Stimulated activated naive CD8-positive, alpha-beta T cell treated with anti-CD3 and anti-CD28 coated beads, Interleukin-15, amount 100 ng/mL, for 72 hours (primary cell): ENCODE data around the gene MED31.
"Not testable (repeated sequence)": the region's sequence is repeated elsewhere in the genome, so short reads cannot be mapped to it uniquely, and the experiment has no call there.

Experiments used
- ATAC-seq: fragments of 150-1000 bp; cut with Tn5 transposase; 2 replicates; pipeline ENCODE4 v1.10.0; 2021; ENCODE audit warnings: mild to moderate bottlenecking, moderate library complexity
- DNase-seq, 2 donors: peaks; one replicate each; pipeline ENCODE4 v3.0.0; 2021 to 2022
- H3K27ac Mint-ChIP-seq, 2 donors: one replicate each; pipeline ENCODE4 v1.8.0; 2022; ENCODE audit warnings: mild to moderate bottlenecking in 2 of 2, mixed read lengths in 2 of 2, moderate library complexity in 2 of 2
- H3K27me3 Mint-ChIP-seq: one replicate; pipeline ENCODE4 v1.8.0; 2022; ENCODE audit warnings: mixed read lengths
- H3K4me1 Mint-ChIP-seq: one replicate; pipeline ENCODE4 v1.8.0; 2022; ENCODE audit warnings: mild to moderate bottlenecking, mixed read lengths
- H3K4me3 Mint-ChIP-seq, 2 donors: one replicate each; pipeline ENCODE4 v1.8.0; 2022; ENCODE audit warnings: mild to moderate bottlenecking in 2 of 2, mixed read lengths in 2 of 2, moderate library complexity in 1 of 2
- H3K9me3 Mint-ChIP-seq, 2 donors: one replicate each; pipeline ENCODE4 v1.8.0; 2022; ENCODE audit warnings: mixed read lengths in 2 of 2

The MED31 gene

DNA sequence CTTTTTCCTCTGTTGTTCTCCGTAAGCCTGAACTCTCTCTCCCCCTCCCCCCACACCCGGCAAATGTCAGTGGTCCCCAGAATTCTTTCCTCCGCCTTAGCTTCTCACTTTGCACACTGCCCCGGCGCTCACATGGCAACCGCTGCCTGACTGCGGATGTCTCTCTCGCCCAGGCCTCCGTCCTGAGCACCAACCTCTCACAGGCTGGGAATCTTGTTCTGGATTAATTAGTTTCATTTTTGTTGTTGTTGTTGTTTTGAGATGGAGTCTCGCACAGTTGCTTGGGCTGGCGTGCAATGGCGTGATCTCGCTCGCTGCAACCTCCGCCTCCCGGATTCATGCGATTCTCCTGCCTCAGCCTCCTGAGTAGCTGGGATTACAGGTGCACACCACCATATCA lies 16.8 kb upstream of the MED31 start:
- no peak for DNase-seq
- ATAC-seq: no peak
- H3K27me3 Mint-ChIP-seq: no peaks in the 10 kb centered on the region
- H3K4me3 Mint-ChIP-seq: no peak overlapping the region
- no peaks in the 10 kb centered on the region for H3K9me3 Mint-ChIP-seq
- H3K4me1 Mint-ChIP-seq: peaks cover 26% of the 10 kb centered on the region
- H3K27ac Mint-ChIP-seq: no peak overlapping the region

DNA sequence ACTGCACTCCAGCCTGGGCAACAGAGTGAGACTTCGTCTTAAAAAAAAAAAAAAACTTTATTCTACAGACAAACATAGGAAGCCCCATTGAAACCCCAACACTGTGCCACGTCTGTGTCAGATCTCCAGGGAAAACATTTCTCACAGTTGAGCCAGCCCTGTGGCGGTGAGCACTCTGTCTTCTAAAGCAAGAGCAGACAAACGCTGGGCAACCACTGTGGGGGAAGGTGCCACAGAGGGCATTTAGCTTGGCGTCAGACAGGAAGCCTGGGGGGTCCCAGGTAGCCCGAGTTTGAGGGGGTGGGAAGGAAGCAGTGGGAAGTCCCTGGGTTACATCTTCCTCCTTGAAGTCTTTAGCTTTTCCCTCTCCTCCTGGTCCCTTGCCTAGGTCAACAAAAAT lies 16.1 kb upstream of the MED31 start:
- Mint-ChIP-seq H3K4me1 (peaks cover 26% of the 10 kb centered on the region), H3K27ac (no peak overlapping the region), H3K4me3 (no peak overlapping the region), H3K27me3 (no peaks in the 10 kb centered on the region), H3K9me3 (no peaks in the 10 kb centered on the region)
- peak; percentile 63 for ATAC-seq
- no peak for DNase-seq

DNA sequence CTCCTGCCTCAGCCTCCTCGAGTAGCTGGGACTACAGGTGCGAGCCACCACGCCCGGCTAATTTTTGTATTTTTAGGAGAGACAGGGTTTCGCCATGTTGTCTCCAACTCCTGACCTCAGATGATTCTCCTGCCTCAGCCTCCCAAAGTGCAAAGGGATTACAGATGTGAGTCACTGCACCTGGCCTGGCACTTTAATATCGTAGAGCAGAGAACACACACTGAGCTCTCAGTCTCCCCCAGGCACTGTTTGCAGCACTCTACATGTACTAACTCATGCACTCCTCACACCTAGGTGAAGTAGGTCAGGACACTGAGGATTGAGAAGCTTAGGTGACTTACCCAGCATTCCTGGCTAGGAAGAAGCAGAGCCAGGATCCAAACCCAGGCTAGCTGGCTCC lies 15.2 kb upstream of the MED31 start:
- Mint-ChIP-seq H3K4me1 (peaks cover 27% of the 10 kb centered on the region), H3K27me3 (no peaks in the 10 kb centered on the region), H3K4me3 (no peak overlapping the region), H3K9me3 (no peaks in the 10 kb centered on the region), H3K27ac (no peak overlapping the region)
- DNase-seq (no peak), ATAC-seq (no peak)

DNA sequence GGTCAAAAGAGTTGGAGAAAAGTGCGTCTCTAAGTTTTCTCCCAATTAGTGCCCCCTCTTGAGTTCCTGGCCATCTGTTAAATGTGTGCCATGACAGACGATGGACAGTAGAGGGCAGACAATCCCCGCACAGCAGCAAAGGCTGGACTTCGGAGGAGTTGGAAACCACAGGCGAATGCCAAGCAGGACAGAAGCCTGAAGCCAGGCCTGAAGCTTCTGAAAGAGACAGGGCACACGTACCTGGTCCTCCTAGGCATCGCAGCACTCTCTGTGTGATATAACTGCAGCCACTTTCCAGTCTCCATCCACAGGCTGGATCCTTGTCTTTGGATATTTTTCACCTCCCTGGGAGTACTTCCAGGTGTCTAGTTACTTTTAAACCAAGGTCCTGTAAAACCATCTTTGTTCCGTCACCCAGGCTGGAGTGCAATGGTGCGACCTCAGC lies 14.7 kb upstream of the MED31 start:
- Mint-ChIP-seq H3K4me1 (peaks cover 32% of the 10 kb centered on the region), H3K4me3 (no peak overlapping the region)
- peak; percentile 77 for ATAC-seq

DNA sequence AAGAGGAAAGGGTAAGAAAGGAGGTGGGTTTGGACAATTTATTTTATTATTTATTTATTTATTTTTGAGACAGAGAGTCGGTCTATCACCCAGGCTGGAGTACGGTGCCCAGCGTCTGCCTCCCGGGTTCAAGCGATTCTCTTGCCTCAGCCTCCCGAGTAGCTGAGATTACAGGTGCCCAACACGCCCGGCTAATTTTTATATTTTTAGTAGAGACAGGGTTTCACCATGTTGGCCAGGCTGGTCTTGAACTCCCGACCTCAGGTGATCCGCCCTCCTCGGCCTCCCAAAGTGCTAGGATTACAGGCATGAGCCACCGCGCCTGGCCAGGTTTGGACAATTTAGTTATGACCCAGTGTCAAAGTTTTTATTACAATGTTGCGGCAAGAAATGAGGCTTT lies 11.8 kb upstream of the MED31 start:
- peaks cover 53% of the 10 kb centered on the region for H3K4me1 Mint-ChIP-seq
- not testable (repeated sequence) for H3K9me3 Mint-ChIP-seq, H3K4me3 Mint-ChIP-seq, DNase-seq, ATAC-seq, H3K27me3 Mint-ChIP-seq, H3K27ac Mint-ChIP-seq

More for the DNA sequence above, 14.7 kb upstream of the MED31 start:
- no peaks in the 10 kb centered on the region for H3K27me3 Mint-ChIP-seq
- DNase-seq: peak; percentile 36 to 40
- no peaks in the 10 kb centered on the region for H3K9me3 Mint-ChIP-seq
- no peak overlapping the region for H3K27ac Mint-ChIP-seq

DNA sequence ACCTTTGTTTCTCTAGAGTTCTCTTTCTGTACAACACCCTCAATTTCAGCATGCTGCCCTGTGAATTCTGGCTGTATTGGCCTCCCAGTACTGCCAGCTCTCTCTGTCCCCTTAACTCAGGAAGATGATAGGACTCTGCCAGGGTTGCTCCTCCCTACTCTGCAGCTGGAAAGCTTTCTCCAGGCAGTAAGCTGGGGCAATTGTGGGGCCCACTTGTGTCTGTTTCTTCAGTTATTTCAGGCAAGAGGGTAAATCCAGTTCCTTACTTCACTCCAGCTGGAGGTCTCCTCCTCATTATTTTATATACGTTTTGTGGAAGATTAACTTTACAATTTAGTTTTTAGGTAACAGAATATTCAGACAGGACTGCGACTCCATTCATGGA lies 10.1 kb upstream of the MED31 start:
- no peaks in the 10 kb centered on the region for H3K9me3 Mint-ChIP-seq
- H3K4me1 Mint-ChIP-seq: peaks cover 47% of the 10 kb centered on the region
- peak overlapping the region in 1 of 2 donors; percentile 34 for H3K4me3 Mint-ChIP-seq
- ATAC-seq (no peak), DNase-seq (no peak)
- no peaks in the 10 kb centered on the region for H3K27me3 Mint-ChIP-seq
- no peak overlapping the region for H3K27ac Mint-ChIP-seq

DNA sequence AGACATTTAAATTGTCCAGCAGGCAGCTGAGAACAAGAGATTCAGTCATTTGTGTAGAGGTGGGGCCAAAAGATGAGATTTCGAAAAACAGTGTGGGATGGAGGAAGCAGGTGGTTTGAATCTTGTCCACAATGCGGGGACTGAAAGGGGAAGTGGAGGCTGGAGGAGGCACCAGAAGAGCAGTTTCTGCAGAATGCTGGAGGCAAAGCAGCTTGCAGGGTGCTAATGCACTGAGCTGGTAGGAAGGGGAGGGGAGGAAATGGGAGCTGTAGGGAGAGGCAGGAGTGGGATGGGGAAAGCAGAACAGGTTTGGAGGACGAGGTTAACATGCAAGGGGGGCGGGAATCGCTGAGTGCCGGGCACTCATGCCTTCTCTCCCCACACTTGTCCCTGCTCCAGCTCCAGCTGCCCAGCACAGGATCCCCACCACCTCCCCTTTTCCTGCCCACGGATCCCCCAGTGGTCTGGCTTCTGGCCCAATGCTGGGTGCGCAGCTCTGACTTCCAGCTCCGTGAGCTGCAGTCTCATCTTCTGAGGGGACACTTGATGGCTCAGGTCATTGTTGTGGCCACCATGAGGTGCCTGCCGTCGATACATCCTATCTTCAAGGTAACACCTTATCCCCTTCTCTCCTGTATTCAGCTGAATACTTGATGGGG lies 9.5 kb upstream of the MED31 start:
- DNase-seq (peak in 1 of 2 donors; percentile 36), ATAC-seq (peak; percentile 59)
- peaks cover 42% of the 10 kb centered on the region for H3K4me1 Mint-ChIP-seq
- no peaks in the 10 kb centered on the region for H3K9me3 Mint-ChIP-seq
- H3K27me3 Mint-ChIP-seq: no peaks in the 10 kb centered on the region
- H3K4me3 Mint-ChIP-seq: peak overlapping the region; percentile 34 to 51
- H3K27ac Mint-ChIP-seq: no peak overlapping the region

DNA sequence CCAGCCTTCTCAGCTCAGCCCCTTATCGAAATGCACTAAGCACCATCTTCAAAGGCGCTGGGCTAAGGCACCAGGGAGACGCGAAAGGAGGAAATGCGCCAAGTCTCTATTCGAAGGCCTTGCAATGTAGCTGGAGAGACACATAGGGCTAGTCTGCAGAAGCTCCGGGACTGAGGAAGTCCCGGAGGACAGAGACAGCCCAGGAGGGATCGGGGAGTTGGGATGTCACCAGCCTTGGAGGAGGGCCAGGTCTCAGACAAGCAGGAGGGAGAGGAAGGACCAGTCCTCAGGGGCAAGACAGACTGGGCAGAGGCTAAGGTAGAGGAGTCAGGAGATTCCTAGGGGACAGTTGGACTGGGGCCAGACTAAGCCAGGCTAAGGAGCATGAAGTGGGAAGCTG lies 8.7 kb upstream of the MED31 start:
- DNase-seq (no peak), ATAC-seq (no peak)
- Mint-ChIP-seq H3K4me3 (peak overlapping the region in 1 of 2 donors; percentile 51), H3K27ac (no peak overlapping the region), H3K9me3 (no peaks in the 10 kb centered on the region), H3K27me3 (no peaks in the 10 kb centered on the region), H3K4me1 (peaks cover 47% of the 10 kb centered on the region)

DNA sequence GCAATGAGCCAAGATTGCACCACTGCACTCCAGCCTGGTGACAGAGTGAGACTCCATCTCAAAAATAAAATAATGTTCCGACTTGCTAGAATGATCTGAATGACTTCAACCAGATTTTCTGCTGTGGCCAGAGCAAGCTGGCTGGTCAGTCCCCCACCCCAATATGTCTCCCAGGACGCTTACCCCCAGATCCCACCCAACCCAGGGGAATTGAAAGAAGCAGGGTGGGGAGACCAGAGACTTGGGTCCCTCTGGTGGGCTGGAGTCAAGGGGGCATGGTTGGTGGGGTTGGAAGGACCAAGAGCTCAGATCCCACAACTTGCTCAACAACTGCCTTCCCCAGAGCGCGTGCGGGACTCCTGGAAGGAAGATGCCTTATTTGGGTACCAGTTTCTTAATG lies 7.0 kb upstream of the MED31 start:
- H3K9me3 Mint-ChIP-seq, H3K27ac Mint-ChIP-seq, DNase-seq, H3K27me3 Mint-ChIP-seq, ATAC-seq: not testable (repeated sequence)
- H3K4me1 Mint-ChIP-seq: peaks cover 60% of the 10 kb centered on the region
- peak overlapping the region in 1 of 2 donors; percentile 93 for H3K4me3 Mint-ChIP-seq

DNA sequence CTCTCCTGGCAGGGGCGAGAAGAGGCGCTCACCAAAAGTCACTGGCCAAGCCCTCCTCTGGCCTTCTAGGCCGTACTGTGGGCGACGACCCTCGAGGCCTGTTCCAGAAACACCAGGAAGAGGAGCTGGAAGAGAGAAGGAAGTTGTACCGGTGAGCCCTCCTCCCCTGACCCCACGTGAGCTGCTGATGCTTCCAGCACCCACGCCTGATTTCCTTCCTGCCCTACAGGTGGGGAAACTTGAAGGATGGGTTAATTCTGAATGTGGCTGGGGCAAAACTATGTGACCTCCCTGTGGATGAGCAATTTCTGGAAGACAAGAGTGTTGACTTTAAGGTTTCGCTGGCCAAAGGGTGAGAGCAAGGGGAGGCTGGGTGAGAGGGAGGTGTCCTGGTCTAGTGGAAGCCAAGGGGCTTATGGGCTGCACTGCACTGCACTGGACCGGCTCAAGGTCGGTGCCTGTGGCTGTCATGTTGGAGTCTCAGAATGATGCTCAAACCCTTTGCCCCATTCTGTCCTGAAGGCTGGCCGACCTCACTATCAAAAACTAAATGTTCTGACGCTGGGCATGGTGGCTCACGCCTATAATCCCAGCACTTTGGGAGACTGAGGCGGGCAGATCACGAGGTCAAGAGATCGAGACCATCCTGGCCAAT lies 6.4 kb upstream of the MED31 start:
- no peak for DNase-seq
- H3K4me3 Mint-ChIP-seq: peak overlapping the region; percentile 89 to 93
- H3K27ac Mint-ChIP-seq: peak overlapping the region; percentile 80 to 94
- peaks cover 65% of the 10 kb centered on the region for H3K4me1 Mint-ChIP-seq
- no peaks in the 10 kb centered on the region for H3K27me3 Mint-ChIP-seq
- ATAC-seq: peak; percentile 9
- no peaks in the 10 kb centered on the region for H3K9me3 Mint-ChIP-seq

DNA sequence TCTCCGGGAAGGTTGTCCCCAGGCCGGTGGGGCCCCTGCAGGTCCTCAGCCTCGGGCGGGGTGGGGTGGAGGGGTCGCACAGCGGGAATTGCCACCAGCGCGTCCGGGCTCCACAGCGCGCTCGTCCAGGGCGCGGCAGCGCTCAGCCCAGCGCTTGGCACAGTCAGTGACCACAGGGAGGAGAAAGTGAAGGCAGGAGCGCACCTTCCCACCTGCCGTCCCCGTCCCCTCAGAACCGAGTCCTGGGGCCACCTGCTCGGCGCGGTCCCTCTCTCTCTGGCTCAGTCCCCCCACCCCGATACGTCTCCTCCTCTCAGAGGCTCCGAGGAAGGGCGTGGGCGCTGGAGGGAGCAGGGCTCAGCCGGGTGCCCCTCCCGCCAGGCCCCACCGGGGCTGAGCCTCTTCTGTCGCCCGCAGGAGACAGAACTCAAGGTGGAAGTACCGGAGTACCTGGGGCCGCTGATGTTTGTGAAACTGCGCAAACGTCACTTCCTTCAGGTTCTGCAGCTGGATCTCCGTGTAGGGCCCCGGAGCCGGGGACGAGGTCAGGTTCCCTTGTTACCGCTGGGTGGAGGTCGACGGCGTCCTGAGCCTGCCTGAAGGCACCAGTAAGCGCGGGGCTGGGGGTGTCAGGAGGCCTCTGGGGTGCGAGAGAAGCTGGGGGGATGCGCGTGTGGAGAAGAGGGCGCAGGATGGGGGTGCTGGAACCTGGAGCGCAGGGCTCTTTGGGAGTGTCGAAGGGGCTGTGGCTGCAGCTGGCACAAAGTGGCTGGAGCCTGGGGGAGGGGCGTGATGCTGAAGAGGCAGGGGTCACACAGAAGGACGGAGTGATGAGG lies 5.6 kb upstream of the MED31 start:
- not testable (repeated sequence) for H3K9me3 Mint-ChIP-seq, H3K27me3 Mint-ChIP-seq
- Mint-ChIP-seq H3K4me3 (peak overlapping the region; percentile 89 to 93), H3K27ac (peak overlapping the region; percentile 80 to 94), H3K4me1 (peaks cover 69% of the 10 kb centered on the region)
- ATAC-seq: peak; percentile 91
- peak; percentile 46 to 69 for DNase-seq

DNA sequence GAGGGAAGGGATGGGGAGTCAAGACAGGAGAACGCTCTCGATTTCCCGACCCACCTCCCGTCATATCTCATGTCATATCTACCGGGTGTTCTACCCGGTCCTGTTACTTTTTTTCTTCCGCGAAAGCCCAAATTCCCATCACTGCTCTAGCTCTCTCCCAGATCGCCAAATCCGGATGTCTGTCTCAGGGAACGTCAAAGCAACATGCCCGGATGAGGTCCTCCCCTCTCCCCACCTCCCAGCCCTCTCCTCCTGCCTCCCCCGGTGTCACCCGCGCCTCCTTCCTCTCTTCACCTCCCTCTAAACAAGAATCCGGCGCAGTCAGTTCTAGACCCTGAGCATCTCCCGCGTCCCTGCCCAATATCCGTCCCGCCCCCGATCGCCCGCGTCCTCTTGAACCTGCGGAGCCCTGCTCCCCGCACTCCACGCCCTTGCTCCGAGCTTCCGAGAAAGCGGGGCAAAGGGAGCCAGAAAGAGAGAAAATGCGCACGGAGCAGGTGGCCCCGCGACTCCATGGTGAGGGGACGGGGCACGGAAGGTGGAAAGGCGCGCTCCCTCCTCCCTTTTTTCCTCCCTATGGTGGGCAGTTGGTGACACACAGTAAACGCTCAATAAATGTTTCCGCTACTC lies 4.4 kb upstream of the MED31 start:
- ATAC-seq, H3K27ac Mint-ChIP-seq: not testable (repeated sequence)
- H3K4me1 Mint-ChIP-seq: peaks cover 61% of the 10 kb centered on the region

DNA sequence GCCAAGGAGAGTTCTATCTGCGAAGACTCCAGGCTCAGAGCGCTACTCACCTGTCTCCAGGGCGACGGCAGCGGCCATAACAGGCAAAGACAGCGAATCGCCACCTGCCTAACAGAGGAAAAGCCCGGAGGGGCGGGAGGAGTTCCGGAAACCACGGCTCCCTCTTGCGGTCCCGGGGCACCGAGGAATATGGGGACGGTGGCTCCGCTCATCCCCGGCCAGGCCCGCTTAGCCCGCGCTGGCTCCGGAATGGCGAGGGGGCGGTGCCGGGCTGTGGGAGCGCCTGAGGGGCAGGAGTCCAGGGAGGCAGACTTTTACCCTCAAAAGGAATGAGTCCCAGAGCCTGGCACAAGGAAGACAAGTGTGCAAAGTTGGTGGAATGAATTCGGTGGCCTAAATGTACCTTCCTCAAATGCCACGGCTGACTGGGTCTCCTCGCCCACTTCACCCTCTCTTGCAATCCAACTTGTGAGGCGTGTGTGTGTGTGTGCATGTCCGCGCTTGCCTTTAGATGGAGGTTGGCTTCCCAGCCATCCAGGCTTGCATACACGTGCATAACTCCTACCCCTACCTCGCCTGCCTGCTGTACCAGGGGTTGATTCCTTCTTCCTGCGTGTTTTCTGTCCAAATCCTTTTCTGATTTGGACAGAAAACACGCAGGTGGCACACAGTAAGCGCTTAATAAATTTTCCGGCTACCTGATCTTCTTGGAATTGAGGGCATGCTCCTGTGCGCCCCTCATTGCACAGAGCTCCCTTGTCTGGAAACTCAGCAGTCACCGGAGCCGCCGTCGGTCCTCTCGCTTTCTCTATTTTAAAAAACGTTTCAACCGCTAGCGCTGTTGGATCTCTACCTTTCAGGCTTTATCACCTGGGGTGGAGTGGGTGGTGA lies 3.7 kb upstream of the MED31 start:
- peak overlapping the region; percentile 27 to 53 for H3K4me3 Mint-ChIP-seq
- no peak for ATAC-seq
- DNase-seq: no peak
- H3K9me3 Mint-ChIP-seq: no peaks in the 10 kb centered on the region
- peaks cover 58% of the 10 kb centered on the region for H3K4me1 Mint-ChIP-seq
- H3K27me3 Mint-ChIP-seq: no peaks in the 10 kb centered on the region
- no peak overlapping the region for H3K27ac Mint-ChIP-seq

More for the DNA sequence above, 4.4 kb upstream of the MED31 start:
- H3K4me3 Mint-ChIP-seq: peak overlapping the region; percentile 81 to 82
- not testable (repeated sequence) for DNase-seq, H3K9me3 Mint-ChIP-seq, H3K27me3 Mint-ChIP-seq

DNA sequence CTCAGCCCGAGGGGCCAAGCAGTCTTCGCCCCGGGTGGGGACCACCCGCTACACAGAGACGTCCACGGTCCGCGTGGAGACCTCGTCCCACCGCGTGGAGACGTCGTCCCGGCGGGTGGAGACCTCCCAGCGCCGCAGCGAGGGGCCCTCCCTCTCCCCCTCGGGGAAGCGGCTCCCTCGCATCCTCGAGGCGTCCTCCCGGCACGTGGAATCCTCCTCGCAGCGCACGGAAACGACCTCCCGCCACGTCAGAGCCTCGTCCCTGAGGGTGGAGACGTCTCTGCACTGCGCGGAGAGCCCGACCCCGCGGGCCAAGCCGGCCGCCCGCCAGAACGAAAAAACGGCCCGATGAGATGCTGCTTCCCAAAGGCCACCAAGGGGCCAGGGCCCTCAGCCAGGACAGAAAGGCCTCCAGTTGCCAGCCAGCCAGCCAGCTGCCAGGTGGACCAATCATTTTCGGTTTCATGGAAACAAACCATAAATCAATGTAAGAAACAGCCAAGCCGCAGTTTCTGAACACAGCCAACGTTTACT lies 581 bp upstream of the MED31 start:
- DNase-seq: peak in 1 of 2 donors; percentile 46
- H3K4me3 Mint-ChIP-seq: peak overlapping the region; percentile 93 to 96
- no peaks in the 10 kb centered on the region for H3K9me3 Mint-ChIP-seq
- peaks cover 59% of the 10 kb centered on the region for H3K4me1 Mint-ChIP-seq
- ATAC-seq: peak; percentile 38
- no peaks in the 10 kb centered on the region for H3K27me3 Mint-ChIP-seq
- no peak overlapping the region for H3K27ac Mint-ChIP-seq
